PC-9 (cell line): Measurements from ENCODE around the gene ZBED4. TPM values are rescaled to one million over a fixed set of nuclear protein-coding genes. Genes with fewer than 3 reads are reported as not detected.

ENCODE experiments used
- BruUV-seq: library from RNA; stranded (reverse); fragments of 400-500 nt; replicated peaks from 2 replicates; lab custom pipeline; 2021; lab: Mats Ljungman, UMichigan
- CTCF ChIA-PET: fragments of 300-600 bp; sonication (Branson Sonifier 250); formaldehyde crosslinking; loops from one replicate; lab custom pipeline; 2022; ENCODE audit warnings: antibody characterized with exemption; lab: Charles Lee
- POLR2A ChIA-PET: fragments of 300-600 bp; sonication (Branson Sonifier 250); formaldehyde crosslinking; loops from one replicate; lab custom pipeline; 2022; ENCODE audit warnings: antibody characterized with exemption; ENCODE audit not compliant: unreplicated experiment; lab: Charles Lee
- DNase-seq, 2 experiments: peaks; one replicate each; pipeline versions ENCODE4 v3.0.0 to v3.0.0-alpha.2; 2015 to 2022; ENCODE audit warnings: mixed read lengths in 1 of 2
- H2AFZ ChIP-seq: fragments of 200-600 bp; sonication (generic); 2 replicates; pipeline ENCODE4 v1.8.1; 2017; ENCODE audit warnings: antibody characterized with exemption
- H3F3A ChIP-seq: fragments of 200-600 bp; sonication (generic); 2 replicates; pipeline ENCODE4 v1.8.1; 2017; ENCODE audit warnings: antibody characterized with exemption, mild to moderate bottlenecking, low read depth; ENCODE audit not compliant: insufficient read depth
- H3K27ac ChIP-seq: fragments of 200-600 bp; sonication (generic); 2 replicates; pipeline ENCODE4 v1.6.1; 2016; ENCODE audit warnings: mixed run types
- H3K27me3 ChIP-seq: fragments of 200-600 bp; sonication (generic); 2 replicates; pipeline ENCODE4 v1.6.1; 2016; ENCODE audit warnings: low read depth, mixed run types; ENCODE audit not compliant: insufficient read depth
- H3K36me3 ChIP-seq: fragments of 200-600 bp; sonication (generic); 2 replicates; pipeline ENCODE4 v1.6.1; 2016; ENCODE audit warnings: low read depth, mixed run types
- H3K4me1 ChIP-seq: fragments of 200-600 bp; sonication (generic); replicated peaks from 2 replicates; pipeline ENCODE4 v1.6.1; 2016; ENCODE audit warnings: mixed run types; ENCODE audit not compliant: insufficient read depth
- H3K4me2 ChIP-seq: fragments of 200-600 bp; sonication (generic); 2 replicates; pipeline ENCODE4 v1.6.1; 2017; ENCODE audit warnings: mixed run types
- H3K4me3 ChIP-seq: fragments of 200-600 bp; sonication (generic); 2 replicates; pipeline ENCODE4 v1.6.1; 2016; ENCODE audit warnings: mixed run types
- H3K79me2 ChIP-seq: fragments of 200-600 bp; sonication (generic); 2 replicates; pipeline ENCODE4 v1.6.1; 2017; ENCODE audit warnings: low read depth, mixed run types
- H3K9me2 ChIP-seq: fragments of 200-600 bp; sonication (generic); 2 replicates; pipeline ENCODE4 v1.8.1; 2017; ENCODE audit warnings: mild to moderate bottlenecking; ENCODE audit not compliant: insufficient read depth
- H3K9me3 ChIP-seq: fragments of 200-600 bp; sonication (generic); 2 replicates; pipeline ENCODE4 v1.8.1; 2016; ENCODE audit warnings: low read depth; ENCODE audit not compliant: insufficient read depth
- H4K20me1 ChIP-seq: fragments of 200-600 bp; sonication (generic); 2 replicates; pipeline ENCODE4 v1.8.1; 2017; ENCODE audit not compliant: insufficient read depth
- CTCF ChIP-seq: fragments of 200-600 bp; sonication (generic); conservative IDR thresholded peaks from 2 replicates; pipeline ENCODE4 v1.6.1; 2017; ENCODE audit warnings: mixed run types, antibody characterized with exemption, mild to moderate bottlenecking, moderate library complexity
- EZH2 ChIP-seq: fragments of 200-600 bp; sonication (generic); IDR thresholded peaks from 2 replicates; pipeline ENCODE4 v1.8.0; 2017; ENCODE audit warnings: antibody characterized with exemption, low read depth
- intact Hi-C: fragments of 100-400 bp; cut with micrococcal nuclease; formaldehyde crosslinking; loops from one replicate; pipeline ENCODE4 v1.10.0; 2022; ENCODE audit not compliant: unreplicated experiment
- total RNA-seq: library from RNA; stranded (reverse); gene quantifications from 2 replicates; pipeline ENCODE4 v1.2.3, GENCODE V29; 2021

ZBED4 gene
- total RNA-seq, 1 experiment from 2014 or later = 21.4 TPM

- Histone ChIP-seq H3K36me3 (no peaks in the 10 kb centered on the region), H3K9me2 (no peaks in the 10 kb centered on the region)
- POLR2A ChIA-PET = no interaction called here
These were observed 76.4 kb downstream of the ZBED4 start for GRCh38 chr22:49929994-49930575.

GRCh38 chr22:49930596-49931412, 77.2 kb downstream of the ZBED4 start:
- no peak overlapping the region for H3K27ac ChIP-seq
- no peaks in the 10 kb centered on the region for H3K9me3 ChIP-seq
- peak overlapping the region; percentile 32; the same call in 1 of the 2 replicates for H3K4me2 ChIP-seq
- H3F3A ChIP-seq = peaks cover 49% of the 10 kb centered on the region
- H3K4me3 ChIP-seq = no peak overlapping the region
- no peaks in the 10 kb centered on the region; the same call in 1 of the 2 replicates for H4K20me1 ChIP-seq
- H3K9me2 ChIP-seq = no peaks in the 10 kb centered on the region
- H3K4me1 ChIP-seq = peaks cover 20% of the 10 kb centered on the region
- intact Hi-C loops = loop anchor here (1.0 to 2.0 kb wide), 6 partner anchors 31 to 218 kb away; no protein-coding TSS in a partner anchor
- H2AFZ ChIP-seq = no peak overlapping the region
- DNase-seq = peak; percentile 87 to 95
- ChIA-PET POLR2A (interaction anchor here (0.5 to 1.1 kb wide), 7 partner anchors 24 to 595 kb away, joined by 3 to 5 read pairs (median 4); partner anchors contain the start of gene SCO2), CTCF (interaction anchor here (0.6 to 1.3 kb wide), 7 partner anchors 29 to 366 kb away, joined by 3 to 12 read pairs (median 5); no protein-coding TSS in a partner anchor)
- H3K79me2 ChIP-seq = no peaks in the 10 kb centered on the region
- H3K27me3 ChIP-seq = no peaks in the 10 kb centered on the region; the same call in 1 of the 2 replicates
- no peaks in the 10 kb centered on the region for H3K36me3 ChIP-seq
- peak; percentile 90 for TF ChIP-seq CTCF
- TF ChIP-seq EZH2 = no peak
- no TSS peak for BruUV-seq

More at GRCh38 chr22:49929994-49930575, 76.4 kb downstream of the ZBED4 start:
- TF ChIP-seq EZH2 = no peak
- TF ChIP-seq CTCF = peak; percentile 41
- H2AFZ ChIP-seq = no peak overlapping the region
- no peaks in the 10 kb centered on the region; the same call in 1 of the 2 replicates for H3K27me3 ChIP-seq
- no peaks in the 10 kb centered on the region for H3K79me2 ChIP-seq
- no peaks in the 10 kb centered on the region for H3K9me3 ChIP-seq
- H3K4me3 ChIP-seq = no peak overlapping the region
- DNase-seq = no peak
- H3K4me1 ChIP-seq = peaks cover 20% of the 10 kb centered on the region
- CTCF ChIA-PET = interaction anchor here (0.6 to 1.3 kb wide), 3 partner anchors 60 to 367 kb away, joined by 3 to 7 read pairs (median 5); no protein-coding TSS in a partner anchor
- peaks cover 50% of the 10 kb centered on the region for H3F3A ChIP-seq
- H3K4me2 ChIP-seq = peak overlapping the region; percentile 53
- H4K20me1 ChIP-seq = no peaks in the 10 kb centered on the region; the same call in 1 of the 2 replicates
- intact Hi-C loops = loop anchor here (2.0 to 5.0 kb wide), 2 partner anchors 41 to 272 kb away; partner anchors contain the start of gene SELENOO
- no TSS peak for BruUV-seq
- no peak overlapping the region for H3K27ac ChIP-seq
